Measurements from ENCODE around the gene STMN3.

- TF ChIP-seq CREB1 (IDR thresholded peaks at IDR 0.05; ENCODE audit: low read depth): no peak
- TF ChIP-seq, protein P1, sequence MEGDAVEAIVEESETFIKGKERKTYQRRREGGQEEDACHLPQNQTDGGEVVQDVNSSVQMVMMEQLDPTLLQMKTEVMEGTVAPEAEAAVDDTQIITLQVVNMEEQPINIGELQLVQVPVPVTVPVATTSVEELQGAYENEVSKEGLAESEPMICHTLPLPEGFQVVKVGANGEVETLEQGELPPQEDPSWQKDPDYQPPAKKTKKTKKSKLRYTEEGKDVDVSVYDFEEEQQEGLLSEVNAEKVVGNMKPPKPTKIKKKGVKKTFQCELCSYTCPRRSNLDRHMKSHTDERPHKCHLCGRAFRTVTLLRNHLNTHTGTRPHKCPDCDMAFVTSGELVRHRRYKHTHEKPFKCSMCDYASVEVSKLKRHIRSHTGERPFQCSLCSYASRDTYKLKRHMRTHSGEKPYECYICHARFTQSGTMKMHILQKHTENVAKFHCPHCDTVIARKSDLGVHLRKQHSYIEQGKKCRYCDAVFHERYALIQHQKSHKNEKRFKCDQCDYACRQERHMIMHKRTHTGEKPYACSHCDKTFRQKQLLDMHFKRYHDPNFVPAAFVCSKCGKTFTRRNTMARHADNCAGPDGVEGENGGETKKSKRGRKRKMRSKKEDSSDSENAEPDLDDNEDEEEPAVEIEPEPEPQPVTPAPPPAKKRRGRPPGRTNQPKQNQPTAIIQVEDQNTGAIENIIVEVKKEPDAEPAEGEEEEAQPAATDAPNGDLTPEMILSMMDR (IDR thresholded peaks at IDR 0.05 in 2 of 3, conservative IDR thresholded peaks at IDR 0.05 in 1 of 3; ENCODE audit: control insufficient read depth in 2 of 3, extremely low read depth in 1 of 3, insufficient read depth in 1 of 3, low read depth in 3 of 3, low read length in 3 of 3): no peak
- TF ChIP-seq EZH2 (IDR thresholded peaks at IDR 0.05; ENCODE audit: borderline replicate concordance, control insufficient read depth, low read depth, low read length): no peak
- TF ChIP-seq ZZZ3 (IDR thresholded peaks at IDR 0.05; ENCODE audit: control insufficient read depth, insufficient read length, low read depth): no peak
- no peak for TF ChIP-seq POLR2AphosphoS5 (IDR thresholded peaks at IDR 0.05; ENCODE audit: low read length)
- TF ChIP-seq ZBTB33 (IDR thresholded peaks at IDR 0.05): no peak
- no peak for TF ChIP-seq USF1 (IDR thresholded peaks at IDR 0.05; ENCODE audit: borderline replicate concordance, extremely low read length, insufficient read depth, low read depth, low read length)
- TF ChIP-seq EGR1 (IDR thresholded peaks at IDR 0.05; ENCODE audit: borderline replicate concordance in 1 of 2, low read depth in 2 of 2, low read length in 2 of 2): no peak
- no peak for TF ChIP-seq CEBPZ (IDR thresholded peaks at IDR 0.05; ENCODE audit: low read depth, low read length)
These were observed 34.4 kb upstream of the STMN3 start for GRCh38 chr20:63687419-63688178.
